ENCODE measurements around the gene PRSS27. TPM values are rescaled to one million over a fixed set of nuclear protein-coding genes. Genes with fewer than 3 reads are reported as not detected.
"Not testable (repeated sequence)": the region's sequence is repeated elsewhere in the genome, so short reads cannot be mapped to it uniquely, and the experiment has no call there.

PRSS27 gene
- total RNA-seq, 1 donor from 2014 or later = 0.11 TPM

DNA sequence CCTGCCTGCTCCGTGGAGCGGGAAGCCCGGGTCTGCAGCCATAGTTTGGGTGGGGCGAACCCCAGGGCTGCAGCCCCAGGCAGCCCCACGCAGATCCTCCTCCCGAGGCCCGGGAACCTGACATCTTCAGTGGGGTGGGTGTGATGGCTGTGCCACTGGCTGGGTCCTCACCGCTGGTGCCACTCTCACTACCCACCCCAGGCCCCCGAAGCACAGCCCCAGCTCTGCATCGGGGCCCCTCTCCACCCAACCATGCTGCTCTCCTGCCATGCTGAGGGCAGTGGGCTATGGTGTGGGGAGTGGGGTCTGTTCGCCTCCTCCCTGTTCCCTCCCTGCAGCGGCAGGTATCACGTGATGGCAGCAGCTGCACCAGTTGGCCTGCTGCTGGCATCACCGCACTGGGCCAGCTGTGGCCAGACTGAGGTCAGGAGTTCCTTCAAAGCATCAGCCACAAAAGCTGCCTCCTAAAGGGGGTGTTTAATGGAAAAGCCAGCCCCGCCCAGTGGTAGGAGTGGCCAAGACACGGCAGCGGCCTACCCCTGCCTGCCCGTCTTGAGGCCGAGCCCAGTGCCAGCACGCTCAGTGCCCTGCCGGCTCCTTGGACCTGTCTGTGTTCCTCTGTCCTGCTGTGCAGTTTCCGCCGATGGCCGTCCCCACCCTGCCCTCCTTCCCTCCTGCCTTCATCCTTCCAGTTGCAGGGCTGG, 26.9 kb downstream of the PRSS27 start:
- Histone ChIP-seq H3K4me3 (peak overlapping the region; percentile 54), H3K9me3 (replicated peaks) (no peaks in the 10 kb centered on the region), H3K4me1 (peaks cover 40% of the 10 kb centered on the region), H3K27me3 (ENCODE audit: low read depth) (no peaks in the 10 kb centered on the region), H3K27ac (replicated peaks) (peak overlapping the region; percentile 92), H3K36me3 (peaks cover 23% of the 10 kb centered on the region)
- TF ChIP-seq, protein P1, sequence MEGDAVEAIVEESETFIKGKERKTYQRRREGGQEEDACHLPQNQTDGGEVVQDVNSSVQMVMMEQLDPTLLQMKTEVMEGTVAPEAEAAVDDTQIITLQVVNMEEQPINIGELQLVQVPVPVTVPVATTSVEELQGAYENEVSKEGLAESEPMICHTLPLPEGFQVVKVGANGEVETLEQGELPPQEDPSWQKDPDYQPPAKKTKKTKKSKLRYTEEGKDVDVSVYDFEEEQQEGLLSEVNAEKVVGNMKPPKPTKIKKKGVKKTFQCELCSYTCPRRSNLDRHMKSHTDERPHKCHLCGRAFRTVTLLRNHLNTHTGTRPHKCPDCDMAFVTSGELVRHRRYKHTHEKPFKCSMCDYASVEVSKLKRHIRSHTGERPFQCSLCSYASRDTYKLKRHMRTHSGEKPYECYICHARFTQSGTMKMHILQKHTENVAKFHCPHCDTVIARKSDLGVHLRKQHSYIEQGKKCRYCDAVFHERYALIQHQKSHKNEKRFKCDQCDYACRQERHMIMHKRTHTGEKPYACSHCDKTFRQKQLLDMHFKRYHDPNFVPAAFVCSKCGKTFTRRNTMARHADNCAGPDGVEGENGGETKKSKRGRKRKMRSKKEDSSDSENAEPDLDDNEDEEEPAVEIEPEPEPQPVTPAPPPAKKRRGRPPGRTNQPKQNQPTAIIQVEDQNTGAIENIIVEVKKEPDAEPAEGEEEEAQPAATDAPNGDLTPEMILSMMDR (IDR thresholded peaks at IDR 0.05; ENCODE audit: borderline replicate concordance) = no peak
- intact Hi-C loops (cut with micrococcal nuclease) = no loop called here
- DNase-seq = no peak

- intact Hi-C loops (cut with micrococcal nuclease) = no loop called here
- peak; percentile 49 for DNase-seq
- peaks cover 16% of the 10 kb centered on the region for H3K36me3 ChIP-seq
- TF ChIP-seq, protein P1 (IDR thresholded peaks at IDR 0.05; ENCODE audit: borderline replicate concordance) = no peak
- H3K9me3 ChIP-seq (replicated peaks) = no peaks in the 10 kb centered on the region
- H3K27ac ChIP-seq (replicated peaks) = peak overlapping the region; percentile 92
- peak overlapping the region; percentile 54 for H3K4me3 ChIP-seq
- H3K27me3 ChIP-seq (ENCODE audit: low read depth) = no peaks in the 10 kb centered on the region
- H3K4me1 ChIP-seq = peaks cover 45% of the 10 kb centered on the region
These were observed 27.6 kb downstream of the PRSS27 start for GRCh38 chr16:2692251-2692947.

- intact Hi-C loops (cut with micrococcal nuclease) = no loop called here
- no peaks in the 10 kb centered on the region for H3K9me3 ChIP-seq (replicated peaks)
- peaks cover 9% of the 10 kb centered on the region for H3K36me3 ChIP-seq
- H3K4me1 ChIP-seq = peaks cover 47% of the 10 kb centered on the region
- TF ChIP-seq, protein P1 (IDR thresholded peaks at IDR 0.05; ENCODE audit: borderline replicate concordance) = no peak
- no peaks in the 10 kb centered on the region for H3K27me3 ChIP-seq (ENCODE audit: low read depth)
- peak overlapping the region; percentile 54 for H3K4me3 ChIP-seq
- DNase-seq = peak; percentile 49
- peak overlapping the region; percentile 92 for H3K27ac ChIP-seq (replicated peaks)
These were observed 28.4 kb downstream of the PRSS27 start for GRCh38 chr16:2691491-2692248.

DNA sequence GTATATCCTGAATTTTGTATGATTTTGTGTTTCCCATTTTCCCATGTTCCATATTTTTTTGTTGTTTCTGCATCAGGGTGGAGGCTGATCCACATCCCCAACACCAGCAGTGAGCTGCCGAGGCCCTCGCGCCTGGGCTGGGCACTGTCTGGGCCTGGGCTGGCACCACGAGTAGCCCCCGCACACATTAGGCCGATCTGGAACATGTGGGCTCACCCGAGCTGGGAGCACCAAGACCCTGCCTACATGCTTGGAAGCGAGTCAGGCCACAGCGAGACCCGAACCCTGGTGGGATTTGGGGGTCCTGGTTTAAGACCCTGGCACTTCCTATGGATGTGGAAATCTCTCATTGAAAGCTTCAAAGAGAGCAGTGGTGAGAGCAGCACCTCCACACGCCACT, 29.2 kb downstream of the PRSS27 start:
- Histone ChIP-seq H3K36me3 (peaks cover 7% of the 10 kb centered on the region), H3K4me3 (no peak overlapping the region), H3K4me1 (peaks cover 47% of the 10 kb centered on the region), H3K9me3 (replicated peaks) (no peaks in the 10 kb centered on the region), H3K27me3 (ENCODE audit: low read depth) (no peaks in the 10 kb centered on the region), H3K27ac (replicated peaks) (peak overlapping the region; percentile 92)
- intact Hi-C loops (cut with micrococcal nuclease) = no loop called here
- TF ChIP-seq, protein P1 (IDR thresholded peaks at IDR 0.05; ENCODE audit: borderline replicate concordance) = no peak
- no peak for DNase-seq

GRCh38 chr16:2689968-2690801, 29.8 kb downstream of the PRSS27 start:
- TF ChIP-seq, protein P1 (IDR thresholded peaks at IDR 0.05; ENCODE audit: borderline replicate concordance) = no peak
- intact Hi-C loops (cut with micrococcal nuclease) = no loop called here
- no peak overlapping the region for H3K4me3 ChIP-seq
- H3K27ac ChIP-seq (replicated peaks) = no peak overlapping the region
- H3K9me3 ChIP-seq (replicated peaks) = no peaks in the 10 kb centered on the region
- peaks cover 7% of the 10 kb centered on the region for H3K36me3 ChIP-seq
- no peak for DNase-seq
- no peaks in the 10 kb centered on the region for H3K27me3 ChIP-seq (ENCODE audit: low read depth)
- H3K4me1 ChIP-seq = peaks cover 47% of the 10 kb centered on the region

DNA sequence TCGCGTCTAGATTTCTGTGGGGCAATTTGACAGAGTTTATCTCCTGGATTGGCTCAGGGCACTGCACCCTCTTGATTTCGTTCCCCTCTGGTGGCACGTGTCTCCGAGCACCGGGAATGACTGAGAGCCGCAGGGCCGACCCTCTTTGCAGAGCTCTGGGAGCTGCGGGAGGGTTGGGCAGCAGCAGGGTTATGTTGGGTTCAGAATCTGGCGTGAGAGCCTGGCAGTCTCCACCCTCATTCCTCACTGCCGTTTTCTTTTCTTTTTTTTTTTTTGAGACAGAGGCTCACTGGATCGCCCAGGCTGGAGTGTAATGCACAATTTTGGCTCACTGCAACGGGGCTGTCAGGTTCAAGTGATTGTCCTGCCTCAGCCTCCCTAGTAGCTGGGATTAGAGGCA, 30.6 kb downstream of the PRSS27 start:
- intact Hi-C loops (cut with micrococcal nuclease); H3K36me3 ChIP-seq; H3K27me3 ChIP-seq (ENCODE audit: low read depth); H3K27ac ChIP-seq (replicated peaks); H3K9me3 ChIP-seq (replicated peaks); DNase-seq; H3K4me3 ChIP-seq: not testable (repeated sequence)
- peaks cover 51% of the 10 kb centered on the region for H3K4me1 ChIP-seq
